Measurements from ENCODE around the gene TBC1D5. TPM values are rescaled to one million over a fixed set of nuclear protein-coding genes. Genes with fewer than 3 reads are reported as not detected.

The TBC1D5 gene
- total RNA-seq, 1 experiment from 2014 or later: 26.1 TPM

GRCh38 chr3:17336291-17336690, 406.1 kb downstream of the TBC1D5 start:
- H3K4me1 Mint-ChIP-seq: no peaks in the 10 kb centered on the region
- H3K4me3 Mint-ChIP-seq: no peak overlapping the region
- DNase-seq (ENCODE audit: low spot score) (no peak), ATAC-seq (no peak)
- H3K27ac Mint-ChIP-seq: no peak overlapping the region
- no peaks in the 10 kb centered on the region for H3K27me3 Mint-ChIP-seq (ENCODE audit: low read depth)
- no peak for TF ChIP-seq FOXJ3 (CRISPR knock-in tag; IDR thresholded peaks at IDR 0.05; ENCODE audit: borderline replicate concordance)
- no peak for TF ChIP-seq FOXP4 (CRISPR knock-in tag; IDR thresholded peaks at IDR 0.05)
- TF ChIP-seq TCF7 (CRISPR knock-in tag; IDR thresholded peaks at IDR 0.05; ENCODE audit: low read depth): no peak
- TF ChIP-seq, protein P1, sequence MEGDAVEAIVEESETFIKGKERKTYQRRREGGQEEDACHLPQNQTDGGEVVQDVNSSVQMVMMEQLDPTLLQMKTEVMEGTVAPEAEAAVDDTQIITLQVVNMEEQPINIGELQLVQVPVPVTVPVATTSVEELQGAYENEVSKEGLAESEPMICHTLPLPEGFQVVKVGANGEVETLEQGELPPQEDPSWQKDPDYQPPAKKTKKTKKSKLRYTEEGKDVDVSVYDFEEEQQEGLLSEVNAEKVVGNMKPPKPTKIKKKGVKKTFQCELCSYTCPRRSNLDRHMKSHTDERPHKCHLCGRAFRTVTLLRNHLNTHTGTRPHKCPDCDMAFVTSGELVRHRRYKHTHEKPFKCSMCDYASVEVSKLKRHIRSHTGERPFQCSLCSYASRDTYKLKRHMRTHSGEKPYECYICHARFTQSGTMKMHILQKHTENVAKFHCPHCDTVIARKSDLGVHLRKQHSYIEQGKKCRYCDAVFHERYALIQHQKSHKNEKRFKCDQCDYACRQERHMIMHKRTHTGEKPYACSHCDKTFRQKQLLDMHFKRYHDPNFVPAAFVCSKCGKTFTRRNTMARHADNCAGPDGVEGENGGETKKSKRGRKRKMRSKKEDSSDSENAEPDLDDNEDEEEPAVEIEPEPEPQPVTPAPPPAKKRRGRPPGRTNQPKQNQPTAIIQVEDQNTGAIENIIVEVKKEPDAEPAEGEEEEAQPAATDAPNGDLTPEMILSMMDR (IDR thresholded peaks at IDR 0.05): no peak
- no peak for TF ChIP-seq NFATC4 (CRISPR knock-in tag; IDR thresholded peaks at IDR 0.05)
- TF ChIP-seq PRDM15 (CRISPR knock-in tag; IDR thresholded peaks at IDR 0.05): no peak
- no peak for TF ChIP-seq NR2C2 (CRISPR knock-in tag; IDR thresholded peaks at IDR 0.05)
- TF ChIP-seq IRF2 (CRISPR knock-in tag; IDR thresholded peaks at IDR 0.05; ENCODE audit: borderline replicate concordance, low read depth): no peak
- TF ChIP-seq ZBTB21 (CRISPR knock-in tag; IDR thresholded peaks at IDR 0.05; ENCODE audit: borderline replicate concordance): no peak
- no peak for TF ChIP-seq GABPB1 (CRISPR knock-in tag; IDR thresholded peaks at IDR 0.05)
- no peak for TF ChIP-seq ZNF423 (CRISPR knock-in tag; IDR thresholded peaks at IDR 0.05)
- TF ChIP-seq ZSCAN18 (CRISPR knock-in tag; IDR thresholded peaks at IDR 0.05): no peak
- TF ChIP-seq NFE2L1 (CRISPR knock-in tag; IDR thresholded peaks at IDR 0.05): no peak
- no peak for TF ChIP-seq CBFB (CRISPR knock-in tag; IDR thresholded peaks at IDR 0.05; ENCODE audit: low read depth)
- TF ChIP-seq, protein P2, sequence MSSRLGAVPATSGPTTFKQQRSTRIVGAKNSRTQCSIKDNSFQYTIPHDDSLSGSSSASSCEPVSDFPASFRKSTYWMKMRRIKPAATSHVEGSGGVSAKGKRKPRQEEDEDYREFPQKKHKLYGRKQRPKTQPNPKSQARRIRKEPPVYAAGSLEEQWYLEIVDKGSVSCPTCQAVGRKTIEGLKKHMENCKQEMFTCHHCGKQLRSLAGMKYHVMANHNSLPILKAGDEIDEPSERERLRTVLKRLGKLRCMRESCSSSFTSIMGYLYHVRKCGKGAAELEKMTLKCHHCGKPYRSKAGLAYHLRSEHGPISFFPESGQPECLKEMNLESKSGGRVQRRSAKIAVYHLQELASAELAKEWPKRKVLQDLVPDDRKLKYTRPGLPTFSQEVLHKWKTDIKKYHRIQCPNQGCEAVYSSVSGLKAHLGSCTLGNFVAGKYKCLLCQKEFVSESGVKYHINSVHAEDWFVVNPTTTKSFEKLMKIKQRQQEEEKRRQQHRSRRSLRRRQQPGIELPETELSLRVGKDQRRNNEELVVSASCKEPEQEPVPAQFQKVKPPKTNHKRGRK (CRISPR knock-in tag; IDR thresholded peaks at IDR 0.05; ENCODE audit: borderline replicate concordance): no peak
- TF ChIP-seq CREB1 (CRISPR knock-in tag; IDR thresholded peaks at IDR 0.05): no peak
- no peak for TF ChIP-seq ZNF219 (CRISPR knock-in tag; IDR thresholded peaks at IDR 0.05; ENCODE audit: borderline replicate concordance)
- TF ChIP-seq SP1 (CRISPR knock-in tag; conservative IDR thresholded peaks at IDR 0.05): no peak
- no peak for TF ChIP-seq GTF2I (CRISPR knock-in tag; conservative IDR thresholded peaks at IDR 0.05)
- TF ChIP-seq HMGA2 (CRISPR knock-in tag; IDR thresholded peaks at IDR 0.05): no peak
- POLR2A ChIA-PET: no interaction called here
- H3K9me3 Mint-ChIP-seq: no peaks in the 10 kb centered on the region
- no peaks in the 10 kb centered on the region for H3K36me3 Mint-ChIP-seq
- CTCF ChIA-PET: no interaction called here

All from WTC11 (cell line).